ENCODE data around the gene DYNC1LI1.
"Not testable (repeated sequence)": the region's sequence is repeated elsewhere in the genome, so short reads cannot be mapped to it uniquely, and the experiment has no call there.

The DYNC1LI1 gene

GRCh38 chr3:32540899-32541298 is 29.8 kb downstream of the DYNC1LI1 start:
- no peak for DNase-seq

- DNase-seq: no peak
Observed at GRCh38 chr3:32532434-32532833, 38.2 kb downstream of the DYNC1LI1 start.

GRCh38 chr3:32531010-32531647 is 39.5 kb downstream of the DYNC1LI1 start:
- DNase-seq: no peak

DNA sequence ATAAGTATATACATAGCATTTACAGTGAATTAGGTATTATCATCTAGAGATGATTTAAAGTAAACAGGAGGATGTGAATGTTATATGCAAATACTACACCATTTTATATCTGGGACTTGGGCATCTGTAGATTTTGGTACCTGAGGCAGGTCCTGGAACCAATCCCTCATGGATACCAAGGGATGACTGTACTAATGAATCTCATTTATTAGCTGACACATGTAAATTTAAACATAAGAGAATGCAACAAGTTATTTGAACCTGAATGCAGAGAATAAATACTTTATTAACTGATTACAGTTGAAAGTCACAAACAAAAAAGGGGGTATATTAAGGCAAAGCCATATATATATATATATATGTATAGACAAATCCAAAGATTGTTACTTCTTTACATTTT is 44.9 kb downstream of the DYNC1LI1 start:
- DNase-seq: no peak

DNA sequence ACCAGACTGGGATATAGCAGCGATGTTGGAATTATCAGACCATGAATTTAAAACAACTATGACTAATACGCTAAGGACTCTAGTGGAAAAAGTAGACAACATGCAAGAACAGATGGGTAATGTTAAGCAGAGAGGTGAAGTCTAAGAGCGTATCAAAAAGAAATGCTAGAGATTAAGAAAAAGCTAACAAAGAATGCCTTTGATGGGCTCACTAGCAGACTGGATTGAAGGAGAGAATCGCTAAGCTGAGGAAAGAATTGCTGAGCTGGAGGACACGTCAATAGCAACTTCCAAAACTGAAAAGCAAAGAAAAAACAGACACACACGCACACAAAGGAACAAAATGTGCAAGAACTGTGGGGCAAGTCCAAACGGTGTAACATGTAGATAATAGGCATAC is 48.0 kb downstream of the DYNC1LI1 start:
- no peak for DNase-seq

GRCh38 chr3:32518921-32519320 is 51.7 kb downstream of the DYNC1LI1 start:
- not testable (repeated sequence) for DNase-seq

GRCh38 chr3:32516751-32517150 is 53.9 kb downstream of the DYNC1LI1 start:
- DNase-seq: not testable (repeated sequence)

DNA sequence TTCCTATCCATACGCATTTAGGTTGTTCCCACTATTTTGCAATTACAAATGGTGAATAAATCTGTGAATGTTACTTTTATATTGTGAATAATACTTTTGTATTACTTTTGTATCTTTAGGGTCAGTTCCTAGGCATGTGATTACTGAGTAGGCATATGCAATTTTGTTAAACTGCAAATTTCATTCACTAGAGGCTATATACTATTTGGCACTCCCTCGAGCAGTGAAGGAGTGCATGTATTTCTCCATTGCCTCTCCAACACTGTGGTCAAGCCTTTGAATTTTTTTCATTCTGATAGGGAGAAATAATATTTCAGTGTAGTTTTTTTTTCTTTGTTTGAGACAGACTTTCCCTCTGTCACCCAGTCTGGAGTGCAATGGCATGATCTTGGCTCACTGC is 59.7 kb downstream of the DYNC1LI1 start:
- DNase-seq: no peak

DNA sequence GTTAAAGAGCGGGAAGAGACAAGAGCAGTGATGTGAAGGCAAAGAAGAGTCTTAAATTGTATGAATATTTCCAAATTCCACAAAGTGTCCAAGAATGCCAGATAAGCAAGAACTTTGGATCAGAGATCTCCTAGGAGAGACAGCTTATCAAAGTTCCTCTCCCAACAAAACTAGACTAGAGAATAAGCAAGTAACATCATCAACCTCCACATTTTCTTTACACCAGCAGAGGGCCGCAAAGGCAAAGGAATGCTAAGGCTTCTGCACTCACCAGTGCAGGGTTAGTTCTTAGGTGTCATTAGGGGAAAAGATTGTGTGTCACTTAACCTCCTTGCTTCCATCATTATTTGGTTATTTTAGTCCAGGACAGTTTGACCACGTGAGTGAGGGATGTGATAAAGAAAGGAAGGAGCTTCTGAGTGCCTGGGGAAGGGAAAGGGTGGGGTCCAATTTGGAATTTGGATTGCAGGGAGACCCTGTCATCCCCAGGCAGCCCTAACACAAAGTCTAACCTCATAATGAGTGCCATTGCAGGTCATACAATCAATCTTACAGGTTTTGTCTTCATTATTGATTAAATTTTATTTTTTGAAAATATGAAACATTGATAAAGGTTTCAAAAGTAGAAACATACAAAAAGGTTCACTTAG is 60.5 kb downstream of the DYNC1LI1 start:
- peak in 49 of 56 donors; percentile 0 to 85 (median 42) for DNase-seq

DNA sequence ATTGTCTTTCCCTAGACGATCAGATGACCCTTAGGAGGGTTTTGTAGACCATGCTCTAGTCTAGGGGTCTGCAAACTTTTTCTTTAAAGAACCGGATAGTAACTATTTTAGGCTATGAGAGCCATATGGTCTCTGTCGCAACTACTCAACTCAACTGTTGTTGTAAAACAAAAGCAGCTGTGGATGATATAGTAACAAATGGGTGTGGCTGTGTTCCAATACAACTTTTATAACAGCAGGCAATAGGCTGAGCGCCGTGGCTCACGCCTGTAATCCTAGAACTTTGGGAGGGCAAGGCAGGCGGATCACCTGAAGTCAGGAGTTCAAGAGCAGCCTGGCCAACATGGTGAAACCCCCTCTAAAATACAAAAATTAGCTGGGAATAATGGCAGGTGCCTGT is 61.9 kb downstream of the DYNC1LI1 start:
- no peak for DNase-seq

DNA sequence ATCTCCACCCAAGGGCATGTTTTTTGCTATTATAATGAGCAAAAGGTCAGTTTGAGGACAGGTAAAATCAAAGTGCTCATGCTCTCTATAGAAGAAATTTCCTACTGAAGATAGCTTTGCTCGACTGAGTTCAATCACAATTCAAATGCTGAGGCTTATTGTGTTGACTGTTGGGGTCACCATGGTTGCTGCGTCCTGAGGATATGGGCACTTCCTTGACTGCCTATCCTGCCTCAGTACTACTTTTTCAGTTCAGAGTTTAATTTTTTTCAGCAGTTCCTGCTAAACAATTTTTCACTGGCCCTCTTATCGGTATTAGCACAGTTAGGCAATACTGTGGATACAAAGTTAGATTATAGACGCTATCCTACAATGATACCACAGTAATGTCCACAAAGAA is 64.2 kb downstream of the DYNC1LI1 start:
- DNase-seq: no peak

- DNase-seq: no peak
Observed at GRCh38 chr3:32502946-32503286, 67.7 kb downstream of the DYNC1LI1 start.

GRCh38 chr3:32502118-32502945 is 68.3 kb downstream of the DYNC1LI1 start, which contains the start of gene CMTM6:
Gene CMTM6 (minus strand): TSS chr3:32502852. CDS start chr3:32502745, 107 bp downstream.
- DNase-seq: peak in 55 of 56 donors; percentile 9 to 90 (median 77)

DNA sequence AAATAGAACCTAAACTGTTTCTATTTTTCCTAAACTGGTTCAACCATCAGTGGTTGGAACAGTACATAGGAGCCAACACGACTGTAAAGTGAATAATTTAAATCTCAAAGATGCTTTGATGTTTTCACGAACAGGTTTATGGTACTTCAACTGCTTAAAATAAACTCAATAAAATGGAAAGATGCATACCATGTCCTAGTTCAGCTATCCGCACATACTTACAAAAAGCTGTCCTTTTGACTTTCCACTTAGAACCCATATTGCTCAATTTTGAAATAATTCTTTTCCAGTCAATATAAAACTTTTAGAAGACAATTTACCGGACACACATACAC is 68.9 kb downstream of the DYNC1LI1 start:
- DNase-seq: no peak

DNA sequence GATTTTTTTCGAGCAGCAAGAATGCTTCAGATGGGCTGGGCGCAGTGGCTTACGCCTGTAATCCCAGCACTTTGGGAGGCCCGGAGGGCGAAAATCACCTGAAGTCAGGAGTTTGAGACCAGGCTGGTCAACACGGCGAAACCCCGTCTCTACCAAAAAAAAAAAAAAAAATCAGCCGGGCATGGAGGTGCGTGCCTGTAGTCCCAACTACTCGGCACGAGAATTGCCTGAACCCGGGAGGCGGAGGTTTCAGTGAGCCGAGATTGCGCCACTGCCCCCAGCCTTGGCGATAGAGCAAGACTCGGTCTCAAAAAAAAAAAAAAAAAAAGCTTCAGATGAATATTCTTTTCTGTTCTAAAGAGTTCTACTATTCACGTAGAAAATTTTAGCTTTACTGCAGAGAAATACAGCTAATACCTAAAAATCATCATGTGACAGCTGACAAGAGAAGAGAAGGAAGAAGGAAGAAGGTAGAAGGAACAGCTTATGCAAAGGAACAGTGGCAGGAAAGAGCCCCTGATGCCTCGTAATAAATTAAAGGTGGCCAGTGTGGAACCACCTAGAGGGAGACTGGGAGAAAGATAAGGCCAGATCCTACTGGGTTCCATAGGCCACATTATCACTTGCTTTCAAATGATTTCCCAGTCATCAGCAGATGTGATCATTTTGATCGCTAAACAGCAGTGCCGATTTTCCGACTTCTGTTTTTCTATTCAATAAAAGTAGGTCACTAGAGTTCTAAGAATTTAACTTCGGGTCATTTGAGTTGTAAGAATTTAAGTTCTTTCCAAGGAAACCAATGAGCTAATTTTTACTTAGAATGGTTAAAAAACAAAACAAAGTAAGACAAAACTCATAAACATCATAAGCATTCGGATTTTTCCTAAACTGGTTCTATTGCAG is 69.5 kb downstream of the DYNC1LI1 start:
- no peak for DNase-seq

DNA sequence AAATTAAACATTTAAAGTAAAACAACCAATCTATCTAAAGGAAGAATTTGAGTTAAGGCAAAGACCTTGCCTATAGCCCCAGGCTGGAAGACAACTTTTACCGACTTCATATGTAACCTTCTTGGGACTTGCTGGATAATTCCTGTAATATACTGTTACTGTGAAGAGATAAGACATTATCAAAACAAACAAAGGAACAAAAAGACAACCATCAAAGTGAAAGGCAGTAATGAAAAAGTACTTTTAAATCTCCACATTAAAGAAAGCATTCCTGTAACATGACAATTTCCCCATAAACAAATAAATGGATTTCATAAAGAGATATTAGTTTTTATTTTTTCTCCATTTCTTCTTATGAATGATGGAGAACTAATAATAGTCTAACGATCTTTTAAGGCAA is 70.4 kb downstream of the DYNC1LI1 start:
- DNase-seq: no peak

- no peak for DNase-seq
Observed at GRCh38 chr3:32499585-32499984, 71.1 kb downstream of the DYNC1LI1 start.

- DNase-seq: no peak
Observed at GRCh38 chr3:32498992-32499391, 71.7 kb downstream of the DYNC1LI1 start.

- no peak for DNase-seq
Observed at GRCh38 chr3:32498252-32498651, 72.4 kb downstream of the DYNC1LI1 start.

DNA sequence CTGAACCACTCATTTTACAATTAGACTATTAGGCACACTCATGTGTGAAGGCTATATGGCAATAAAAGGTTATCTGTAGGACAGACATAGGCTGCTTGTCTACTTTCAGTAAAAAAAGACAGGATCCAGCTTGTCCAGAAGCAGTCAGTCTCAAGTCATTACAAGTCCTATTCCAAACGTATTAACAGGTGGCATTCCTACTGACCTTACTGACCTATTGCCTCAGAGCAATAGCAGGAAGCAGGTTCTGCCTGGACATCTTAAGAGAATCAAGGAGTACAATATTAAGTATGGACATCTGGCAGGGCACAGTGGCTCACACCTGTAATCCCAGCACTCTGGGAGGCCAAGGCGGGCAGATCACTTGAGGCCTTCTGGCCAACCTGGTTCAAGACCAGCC is 75.0 kb downstream of the DYNC1LI1 start:
- no peak for DNase-seq

DNA sequence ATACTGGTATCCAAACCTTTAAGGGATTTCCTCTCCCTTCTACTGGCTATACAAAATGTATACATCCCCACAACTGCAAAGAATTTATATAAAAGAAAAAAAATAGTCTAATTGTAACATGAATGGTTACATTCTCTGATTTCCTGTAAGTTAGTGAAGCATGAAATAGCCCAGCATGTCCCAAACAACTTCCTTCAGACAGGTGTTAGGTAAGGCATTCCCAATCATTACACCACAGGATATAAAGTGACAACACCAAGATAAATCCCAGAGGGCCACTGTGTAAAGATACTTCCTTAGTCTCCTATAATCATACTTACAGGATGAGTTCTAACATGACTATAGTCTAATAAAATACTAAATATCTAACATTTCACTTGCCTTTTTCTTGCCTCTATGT is 75.6 kb downstream of the DYNC1LI1 start:
- DNase-seq: no peak
